NB4 (cell line): ENCODE data around the gene MGAT5B.

Source experiments
- MAX ChIP-seq: IDR thresholded peaks from 2 replicates; pipeline ENCODE4 v1.6.1; 2011; ENCODE audit warnings: low read depth, low read length
- MYC ChIP-seq: IDR thresholded peaks from 2 replicates; pipeline ENCODE4 v1.6.1; 2011; ENCODE audit warnings: low read depth, low read length
- POLR2A ChIP-seq: IDR thresholded peaks from 2 replicates; pipeline ENCODE4 v1.6.1; 2011; ENCODE audit warnings: mild to moderate bottlenecking; ENCODE audit not compliant: insufficient read length; ENCODE audit errors: extremely low read depth
- TF ChIP-seq, protein P1 (sequence below): IDR thresholded peaks from one replicate; pipeline ENCODE4 v1.5.1; 2012; ENCODE audit warnings: low read depth, low read length

- TF ChIP-seq MYC (no peak), POLR2A (no peak), MAX (no peak)
- TF ChIP-seq, protein P1, sequence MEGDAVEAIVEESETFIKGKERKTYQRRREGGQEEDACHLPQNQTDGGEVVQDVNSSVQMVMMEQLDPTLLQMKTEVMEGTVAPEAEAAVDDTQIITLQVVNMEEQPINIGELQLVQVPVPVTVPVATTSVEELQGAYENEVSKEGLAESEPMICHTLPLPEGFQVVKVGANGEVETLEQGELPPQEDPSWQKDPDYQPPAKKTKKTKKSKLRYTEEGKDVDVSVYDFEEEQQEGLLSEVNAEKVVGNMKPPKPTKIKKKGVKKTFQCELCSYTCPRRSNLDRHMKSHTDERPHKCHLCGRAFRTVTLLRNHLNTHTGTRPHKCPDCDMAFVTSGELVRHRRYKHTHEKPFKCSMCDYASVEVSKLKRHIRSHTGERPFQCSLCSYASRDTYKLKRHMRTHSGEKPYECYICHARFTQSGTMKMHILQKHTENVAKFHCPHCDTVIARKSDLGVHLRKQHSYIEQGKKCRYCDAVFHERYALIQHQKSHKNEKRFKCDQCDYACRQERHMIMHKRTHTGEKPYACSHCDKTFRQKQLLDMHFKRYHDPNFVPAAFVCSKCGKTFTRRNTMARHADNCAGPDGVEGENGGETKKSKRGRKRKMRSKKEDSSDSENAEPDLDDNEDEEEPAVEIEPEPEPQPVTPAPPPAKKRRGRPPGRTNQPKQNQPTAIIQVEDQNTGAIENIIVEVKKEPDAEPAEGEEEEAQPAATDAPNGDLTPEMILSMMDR, result no peak
Observed at GRCh38 chr17:76830987-76831715, 37.1 kb upstream of the MGAT5B start.
